Activated T-helper 17 cell treated with anti-CD3 and anti-CD28 coated beads, Interleukin-2, amount 50 U/mL, for 72 hours (primary cell): ENCODE results near the gene PIH1D1. TPM values are rescaled to one million over a fixed set of nuclear protein-coding genes. Genes with fewer than 3 reads are reported as not detected.

Experiments used
- ATAC-seq: fragments of 150-1000 bp; cut with Tn5 transposase; replicated peaks from 2 replicates; pipeline ENCODE4 v1.10.0; 2021; ENCODE audit warnings: mild to moderate bottlenecking, moderate library complexity
- H3K27ac Mint-ChIP-seq: one replicate; pipeline ENCODE4 v1.8.0; 2022; ENCODE audit warnings: mixed read lengths
- H3K27me3 Mint-ChIP-seq: one replicate; pipeline ENCODE4 v1.8.0; 2022; ENCODE audit warnings: mixed read lengths
- H3K36me3 Mint-ChIP-seq: one replicate; pipeline ENCODE4 v1.8.0; 2022; ENCODE audit warnings: low read depth, mild to moderate bottlenecking, mixed read lengths
- H3K4me1 Mint-ChIP-seq: one replicate; pipeline ENCODE4 v1.8.0; 2022; ENCODE audit warnings: mixed read lengths
- H3K4me3 Mint-ChIP-seq: one replicate; pipeline ENCODE4 v1.8.0; 2022; ENCODE audit warnings: mild to moderate bottlenecking, mixed read lengths
- H3K9me3 Mint-ChIP-seq: one replicate; pipeline ENCODE4 v1.8.0; 2022; ENCODE audit warnings: mixed read lengths
- total RNA-seq, 2 donors: library from RNA; stranded (reverse); gene quantifications; one replicate each; pipeline ENCODE4 v1.2.3, GENCODE V29; 2022

Gene PIH1D1
- 100 to 1,000 TPM; 183 to 194 TPM for total RNA-seq

GRCh38 chr19:49451430-49452181 is at the start of gene PIH1D1:
Gene PIH1D1, minus strand, starts transcription at chr19:49451814. Its CDS starts 240 bp downstream, at chr19:49451574.
- Mint-ChIP-seq H3K36me3 (peaks cover 70% of the 10 kb centered on the region), H3K4me3 (peak within 1 kb of the TSS; percentile 99), H3K27ac (peak within 1 kb of the TSS; percentile 99), H3K9me3 (no peaks in the 10 kb centered on the region), H3K4me1 (peaks cover 15% of the 10 kb centered on the region), H3K27me3 (no peaks in the 10 kb centered on the region)
- peak; percentile 75 for ATAC-seq

GRCh38 chr19:49499030-49499670 is 47.5 kb upstream of the PIH1D1 start:
- H3K4me1 Mint-ChIP-seq, result peaks cover 11% of the 10 kb centered on the region
- no peaks in the 10 kb centered on the region for H3K9me3 Mint-ChIP-seq
- H3K27me3 Mint-ChIP-seq, result no peaks in the 10 kb centered on the region
- ATAC-seq, result no peak
- peak overlapping the region; percentile 92 for H3K27ac Mint-ChIP-seq
- peaks cover 53% of the 10 kb centered on the region for H3K36me3 Mint-ChIP-seq
- H3K4me3 Mint-ChIP-seq, result peak overlapping the region; percentile 91

DNA sequence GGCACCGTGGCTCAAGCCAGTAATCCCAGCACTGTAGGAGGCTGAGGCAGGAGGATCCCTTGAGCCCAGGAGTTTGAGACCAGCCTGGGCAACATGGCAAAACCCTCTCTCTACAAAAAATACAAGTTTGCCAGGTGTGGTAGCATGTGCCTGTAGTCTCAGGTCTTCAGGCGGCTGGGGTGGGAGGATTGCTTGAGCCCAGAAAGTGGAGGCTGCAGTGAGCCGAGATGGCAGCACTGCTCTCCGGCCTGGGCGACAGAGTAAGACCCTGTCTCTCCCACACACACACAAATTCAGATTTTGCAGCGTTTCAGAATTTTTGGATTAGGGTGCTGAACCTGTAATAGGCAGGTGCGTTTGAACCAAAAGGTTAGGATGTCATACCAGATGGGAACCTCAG is 46.9 kb upstream of the PIH1D1 start:
- Mint-ChIP-seq H3K27me3 (no peaks in the 10 kb centered on the region), H3K4me3 (peak overlapping the region; percentile 91), H3K4me1 (peaks cover 11% of the 10 kb centered on the region), H3K36me3 (peaks cover 53% of the 10 kb centered on the region), H3K9me3 (no peaks in the 10 kb centered on the region), H3K27ac (peak overlapping the region; percentile 92)
- no peak for ATAC-seq

GRCh38 chr19:49497789-49498103 is 46.1 kb upstream of the PIH1D1 start:
- no peak for ATAC-seq
- H3K9me3 Mint-ChIP-seq, result no peaks in the 10 kb centered on the region
- H3K27me3 Mint-ChIP-seq, result no peaks in the 10 kb centered on the region
- H3K27ac Mint-ChIP-seq, result peak overlapping the region; percentile 92
- H3K4me3 Mint-ChIP-seq, result peak overlapping the region; percentile 91
- H3K36me3 Mint-ChIP-seq, result peaks cover 59% of the 10 kb centered on the region
- H3K4me1 Mint-ChIP-seq, result peaks cover 11% of the 10 kb centered on the region

DNA sequence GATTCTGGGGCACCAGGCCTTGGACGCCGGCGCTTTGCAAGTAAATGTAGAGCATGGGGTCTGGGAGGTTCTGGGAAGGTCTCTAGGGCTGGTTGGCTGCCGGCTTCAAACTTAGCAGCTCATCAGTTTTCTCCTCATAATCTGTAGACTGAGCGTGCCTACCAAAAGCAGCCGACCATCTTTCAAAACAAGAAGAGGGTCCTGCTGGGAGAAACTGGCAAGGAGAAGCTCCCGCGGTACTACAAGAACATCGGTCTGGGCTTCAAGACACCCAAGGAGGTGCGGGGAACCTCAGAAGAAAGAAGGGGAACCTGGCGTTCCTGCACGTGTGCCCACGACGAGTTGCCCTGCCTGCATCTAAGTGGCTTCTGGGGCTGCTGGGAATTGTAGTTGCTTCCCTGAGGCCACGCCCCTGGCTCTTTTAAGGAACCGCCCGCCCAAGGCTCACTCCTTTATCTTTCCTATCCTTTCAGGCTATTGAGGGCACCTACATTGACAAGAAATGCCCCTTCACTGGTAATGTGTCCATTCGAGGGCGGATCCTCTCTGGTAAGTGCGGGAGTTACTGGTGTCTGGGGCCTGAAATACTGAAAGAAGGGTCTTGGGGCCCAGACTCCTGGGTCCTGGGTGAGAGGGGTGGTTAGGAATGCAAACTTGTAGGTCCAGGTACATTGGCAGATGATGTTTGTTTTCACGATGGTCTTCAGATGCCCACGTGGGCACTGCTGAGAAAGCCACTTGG is 45.6 kb upstream of the PIH1D1 start:
- Mint-ChIP-seq H3K27ac (peak overlapping the region; percentile 92), H3K4me1 (peaks cover 11% of the 10 kb centered on the region), H3K4me3 (peak overlapping the region; percentile 91), H3K9me3 (no peaks in the 10 kb centered on the region), H3K36me3 (peaks cover 65% of the 10 kb centered on the region), H3K27me3 (no peaks in the 10 kb centered on the region)
- ATAC-seq, result no peak

- no peak for ATAC-seq
- Mint-ChIP-seq H3K4me3 (peak overlapping the region; percentile 91), H3K27me3 (no peaks in the 10 kb centered on the region), H3K4me1 (peaks cover 11% of the 10 kb centered on the region), H3K9me3 (no peaks in the 10 kb centered on the region), H3K36me3 (peaks cover 71% of the 10 kb centered on the region), H3K27ac (peak overlapping the region; percentile 92)
Measured at GRCh38 chr19:49496574-49497008, 45.0 kb upstream of the PIH1D1 start.

- no peaks in the 10 kb centered on the region for H3K27me3 Mint-ChIP-seq
- H3K4me1 Mint-ChIP-seq, result no peaks in the 10 kb centered on the region
- peak overlapping the region; percentile 98 for H3K4me3 Mint-ChIP-seq
- peak overlapping the region; percentile 84 for H3K27ac Mint-ChIP-seq
- no peaks in the 10 kb centered on the region for H3K9me3 Mint-ChIP-seq
- no peak for ATAC-seq
- H3K36me3 Mint-ChIP-seq, result peaks cover 76% of the 10 kb centered on the region
Measured at GRCh38 chr19:49492573-49493405, 41.2 kb upstream of the PIH1D1 start.

GRCh38 chr19:49491804-49492572 is 40.4 kb upstream of the PIH1D1 start:
- Mint-ChIP-seq H3K4me1 (peaks cover 3% of the 10 kb centered on the region), H3K4me3 (peak overlapping the region; percentile 98), H3K9me3 (no peaks in the 10 kb centered on the region), H3K36me3 (peaks cover 76% of the 10 kb centered on the region), H3K27me3 (no peaks in the 10 kb centered on the region), H3K27ac (peak overlapping the region; percentile 84)
- no peak for ATAC-seq

- Mint-ChIP-seq H3K36me3 (peaks cover 71% of the 10 kb centered on the region), H3K4me3 (peak overlapping the region; percentile 98), H3K27me3 (no peaks in the 10 kb centered on the region), H3K4me1 (peaks cover 3% of the 10 kb centered on the region), H3K9me3 (no peaks in the 10 kb centered on the region), H3K27ac (peak overlapping the region; percentile 99)
- no peak for ATAC-seq
Measured at GRCh38 chr19:49491030-49491803, 39.6 kb upstream of the PIH1D1 start.

DNA sequence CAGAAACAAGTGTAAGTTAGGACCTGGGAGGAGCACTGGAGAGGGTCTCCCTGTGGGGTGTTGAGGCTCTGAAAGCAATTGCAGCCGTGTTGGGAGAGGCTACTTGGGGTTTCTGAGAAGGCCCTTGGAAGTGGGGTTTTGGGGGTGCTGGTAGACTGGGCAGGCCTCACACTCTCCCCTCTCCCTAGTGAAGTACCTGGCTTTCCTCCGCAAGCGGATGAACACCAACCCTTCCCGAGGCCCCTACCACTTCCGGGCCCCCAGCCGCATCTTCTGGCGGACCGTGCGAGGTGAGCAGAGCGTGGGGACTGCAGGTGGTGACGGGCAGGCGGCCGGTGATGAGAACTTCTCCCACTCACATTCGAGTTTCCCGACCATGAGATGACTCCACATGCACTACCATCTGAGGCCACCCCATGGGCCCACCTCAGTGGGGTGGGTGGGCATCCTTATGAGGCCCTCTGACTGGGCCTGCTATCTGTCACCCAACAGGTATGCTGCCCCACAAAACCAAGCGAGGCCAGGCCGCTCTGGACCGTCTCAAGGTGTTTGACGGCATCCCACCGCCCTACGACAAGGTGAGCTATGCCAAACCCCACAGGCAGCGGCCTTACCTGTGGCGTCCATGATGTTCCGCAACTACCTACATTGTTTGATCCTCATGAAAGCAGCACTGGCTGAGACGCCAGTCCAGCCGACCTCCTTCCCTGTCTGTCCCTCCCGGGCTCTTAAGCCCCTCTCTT is 38.8 kb upstream of the PIH1D1 start:
- Mint-ChIP-seq H3K4me3 (peak overlapping the region; percentile 98), H3K4me1 (peaks cover 3% of the 10 kb centered on the region), H3K36me3 (peaks cover 74% of the 10 kb centered on the region), H3K9me3 (no peaks in the 10 kb centered on the region), H3K27ac (peak overlapping the region; percentile 99), H3K27me3 (no peaks in the 10 kb centered on the region)
- ATAC-seq, result no peak

GRCh38 chr19:49489601-49490167 is 38.1 kb upstream of the PIH1D1 start:
- Mint-ChIP-seq H3K27ac (peak overlapping the region; percentile 99), H3K4me1 (peaks cover 3% of the 10 kb centered on the region), H3K27me3 (no peaks in the 10 kb centered on the region), H3K9me3 (no peaks in the 10 kb centered on the region), H3K36me3 (peaks cover 80% of the 10 kb centered on the region), H3K4me3 (peak overlapping the region; percentile 98)
- peak; percentile 28 for ATAC-seq

GRCh38 chr19:49488863-49489537 is 37.4 kb upstream of the PIH1D1 start:
- Mint-ChIP-seq H3K27ac (peak overlapping the region; percentile 99), H3K27me3 (no peaks in the 10 kb centered on the region), H3K9me3 (no peaks in the 10 kb centered on the region), H3K4me1 (peaks cover 3% of the 10 kb centered on the region), H3K4me3 (peak overlapping the region; percentile 98), H3K36me3 (peaks cover 86% of the 10 kb centered on the region)
- no peak for ATAC-seq
